Testis (tissue), 2 donors: ENCODE data around the gene DCDC2C.

ENCODE experiments used
- CTCF ChIP-seq, 3 experiments: fragments of 450-650 bp in 2 of 3; fragments of 200-600 bp in 1 of 3; sonication (generic) in 1 of 3; IDR thresholded peaks; one replicate each; pipeline ENCODE4 v1.5.1; 2016 to 2019; ENCODE audit warnings: antibody characterized with exemption in 3 of 3, mild to moderate bottlenecking in 2 of 3, moderate library complexity in 1 of 3
- POLR2A ChIP-seq: fragments of 450-650 bp; IDR thresholded peaks from one replicate; pipeline ENCODE4 v1.6.1; 2017; ENCODE audit warnings: antibody characterized with exemption, mild to moderate bottlenecking, moderate library complexity

GRCh38 chr2:3753561-3753960, 50.2 kb downstream of the DCDC2C start:
- no peak for TF ChIP-seq POLR2A
- TF ChIP-seq CTCF (IDR thresholded peaks at IDR 0.05) = no peak
